Hematopoietic multipotent progenitor cell treated with erythropoietin and hydrocortisone succinate and interleukin-3 and kit ligand, for 17 days (in vitro differentiated cells): ENCODE measurements around the gene UBE3A.
"Not testable (repeated sequence)": the region's sequence is repeated elsewhere in the genome, so short reads cannot be mapped to it uniquely, and the experiment has no call there.

Source experiments
- DNase-seq: peaks from one replicate; pipeline ENCODE4 v3.0.0-alpha.2; 2015; ENCODE audit warnings: low spot score

The UBE3A gene

DNA sequence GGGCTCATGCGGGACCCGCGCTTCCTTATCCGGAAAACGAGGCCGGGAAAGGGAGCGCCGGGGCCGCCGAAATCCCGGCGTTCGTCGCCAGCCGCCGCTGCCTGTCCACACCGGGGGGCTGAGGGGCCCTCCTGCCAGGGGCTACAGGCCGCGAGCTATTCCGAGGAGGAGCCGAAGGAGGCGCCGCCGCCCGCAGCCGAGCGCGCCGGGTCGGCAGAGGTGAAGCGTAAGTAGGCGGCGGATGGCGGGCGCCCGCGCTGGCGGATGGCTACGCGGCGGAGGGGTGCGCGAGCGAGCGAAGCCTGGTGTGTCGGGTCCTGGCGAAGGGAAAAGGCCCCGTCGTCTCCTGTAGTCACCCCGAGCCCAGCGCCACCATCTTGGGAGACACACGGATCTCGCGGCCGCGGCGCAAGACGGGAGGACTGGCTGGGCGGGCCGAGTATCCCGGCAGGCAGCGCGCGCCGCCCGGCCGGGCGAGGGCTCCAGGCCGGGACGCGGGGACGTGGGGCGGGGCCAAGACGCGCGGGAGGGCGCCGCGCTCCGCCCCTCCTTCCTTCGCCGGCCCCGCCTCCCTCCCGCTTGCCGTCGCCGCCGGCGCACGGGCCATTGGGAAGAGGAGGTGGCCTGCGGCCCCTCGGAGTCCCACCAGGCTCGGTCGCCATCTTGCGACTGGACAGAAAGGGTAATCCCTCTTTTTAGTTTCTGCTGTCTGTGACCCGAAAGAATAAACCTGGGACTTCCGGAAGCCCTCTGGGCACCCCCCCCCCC lies at the start of gene UBE3A:
Gene UBE3A, minus strand, starts transcription at position 424 of the 768 bp plus-strand sequence. CDS start 29,917 bp downstream, outside the sequence.
- peak; percentile 87 for DNase-seq

DNA sequence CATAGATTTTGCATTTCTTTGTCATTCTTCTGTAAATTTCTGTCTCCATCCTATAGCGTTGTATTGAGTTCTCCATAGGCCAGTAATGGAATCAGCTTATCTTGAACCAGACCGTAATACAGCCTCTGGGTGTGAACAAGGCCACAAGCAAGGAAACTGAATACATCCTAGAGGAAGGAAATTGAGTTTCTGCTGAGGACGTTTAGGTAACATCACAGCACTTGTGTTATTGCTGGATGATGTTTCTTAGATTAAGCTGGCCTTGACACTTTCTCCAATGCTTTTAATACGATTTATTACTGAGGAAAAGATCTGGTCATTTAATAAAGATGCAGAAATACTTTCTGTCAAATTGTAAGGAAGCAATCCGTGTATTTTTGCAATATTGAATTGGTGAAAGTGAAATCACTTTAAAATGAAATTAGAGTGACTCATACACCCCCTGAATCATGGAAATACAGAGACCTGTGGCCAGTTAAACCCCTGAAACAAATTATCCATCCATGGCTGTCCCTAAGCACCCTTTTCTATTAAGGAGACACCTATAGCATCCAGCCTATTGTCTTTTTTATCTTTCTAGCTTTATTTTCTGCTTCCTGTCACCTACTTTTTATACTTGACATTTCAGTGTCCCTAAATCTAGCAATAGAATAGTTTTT lies 48.5 kb upstream of the UBE3A start:
- no peak for DNase-seq

DNA sequence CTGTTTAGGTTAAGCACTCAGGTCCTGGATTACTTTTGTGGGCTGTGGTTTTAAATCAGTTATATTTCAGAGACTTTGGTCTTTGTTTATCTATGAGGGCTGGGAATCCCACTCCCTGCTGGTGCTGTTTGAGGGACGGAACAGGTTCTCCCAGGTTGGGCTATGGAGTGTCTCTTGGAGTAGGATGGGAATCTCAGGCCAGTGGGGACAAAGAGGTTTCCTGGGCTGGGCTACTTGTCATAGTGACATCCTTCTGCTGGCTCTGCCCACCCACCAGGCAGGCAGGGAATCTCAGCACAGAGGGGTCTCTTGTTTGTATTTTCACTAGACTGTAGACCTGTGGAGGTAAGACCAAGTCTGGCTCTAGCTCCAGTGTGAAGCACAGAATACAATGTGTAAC lies 47.2 kb upstream of the UBE3A start:
- DNase-seq: no peak

DNA sequence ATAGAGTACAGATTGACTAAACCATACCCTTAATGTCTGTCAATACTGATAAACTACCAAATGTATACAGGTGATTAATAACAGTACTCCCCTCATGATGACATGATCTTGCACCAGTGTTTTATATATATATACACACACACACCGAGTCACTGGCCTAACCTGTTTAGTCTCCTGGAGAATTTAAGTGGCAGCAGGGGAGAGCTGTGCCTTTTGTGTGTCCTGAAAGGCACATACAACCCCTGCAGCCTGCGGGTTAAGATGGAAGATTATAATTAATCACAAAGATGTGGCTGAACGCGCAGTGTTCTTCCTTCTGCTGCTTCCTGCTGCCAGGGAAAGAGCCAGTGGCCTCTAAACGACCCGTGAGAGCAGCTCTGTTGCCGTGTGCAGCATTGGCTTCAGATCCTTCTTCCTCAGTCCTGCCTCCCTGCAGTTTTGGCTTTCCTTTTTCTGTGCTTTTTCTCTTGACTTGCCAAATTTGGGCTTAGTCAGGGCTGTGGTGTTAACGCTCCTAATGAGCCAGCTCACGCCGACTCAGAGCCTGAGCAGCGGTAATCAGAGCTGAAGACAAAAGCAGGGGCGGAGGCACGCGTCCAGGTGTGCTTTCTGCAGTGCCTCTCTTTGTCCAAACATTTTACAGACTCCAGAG lies 42.5 kb upstream of the UBE3A start:
- DNase-seq: no peak

DNA sequence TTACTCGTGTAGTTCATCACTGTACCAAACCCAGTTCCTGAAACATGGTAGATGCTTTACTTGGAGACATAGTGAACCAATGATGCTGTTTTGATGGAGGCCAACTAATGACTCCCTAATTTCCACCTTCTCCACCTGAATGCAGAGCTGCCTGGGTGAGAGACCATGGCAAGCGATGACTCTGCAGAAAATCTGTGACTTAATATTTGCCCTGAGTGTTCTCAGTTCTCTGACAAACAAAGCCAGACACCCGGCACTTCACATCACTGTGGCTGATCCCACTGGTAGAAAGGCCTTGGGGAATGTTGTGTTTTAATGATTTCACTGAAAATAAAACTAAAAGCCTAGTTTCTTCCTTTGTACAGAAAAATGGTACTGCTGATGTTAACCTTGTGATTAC lies 39.5 kb upstream of the UBE3A start:
- DNase-seq: no peak

DNA sequence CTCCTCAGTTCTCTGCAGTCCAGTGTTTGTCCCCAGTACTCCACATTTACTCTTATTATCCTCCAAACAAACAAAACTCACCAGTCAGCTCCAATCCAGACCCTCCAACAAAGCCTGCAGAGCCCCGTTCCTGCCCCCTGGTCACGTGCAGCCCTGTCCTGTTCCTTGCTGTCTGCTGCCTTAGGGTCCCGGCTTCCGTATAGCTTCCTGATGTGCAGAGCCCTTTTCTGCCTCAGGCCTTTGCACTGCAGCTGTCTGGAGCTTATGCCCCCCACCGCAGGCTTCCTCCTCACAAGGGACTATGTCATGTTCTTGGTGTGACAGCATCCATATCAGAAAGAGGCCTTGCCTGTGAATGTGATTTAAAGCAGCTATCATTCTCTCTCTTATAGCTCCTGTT lies 39.0 kb upstream of the UBE3A start:
- DNase-seq: no peak

DNA sequence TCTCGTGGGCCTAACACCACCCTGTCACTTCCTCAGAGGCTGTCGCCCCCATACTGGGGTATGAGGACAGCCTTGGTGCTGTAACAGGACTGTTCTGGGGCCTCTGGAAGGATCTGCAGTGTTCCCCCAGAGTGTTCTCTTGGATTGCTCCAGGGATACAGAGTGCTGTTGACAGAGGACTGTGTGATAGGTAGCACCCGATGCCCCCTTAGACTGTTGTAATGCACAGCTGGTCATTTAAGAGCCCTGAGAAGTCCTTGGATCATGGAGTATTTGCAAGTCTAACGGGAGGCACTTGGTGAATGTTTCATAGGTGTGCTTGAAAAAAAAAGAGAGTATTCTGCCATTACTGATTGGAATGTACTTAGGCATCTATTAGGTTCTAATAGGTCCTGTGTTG lies 35.4 kb upstream of the UBE3A start:
- no peak for DNase-seq

DNA sequence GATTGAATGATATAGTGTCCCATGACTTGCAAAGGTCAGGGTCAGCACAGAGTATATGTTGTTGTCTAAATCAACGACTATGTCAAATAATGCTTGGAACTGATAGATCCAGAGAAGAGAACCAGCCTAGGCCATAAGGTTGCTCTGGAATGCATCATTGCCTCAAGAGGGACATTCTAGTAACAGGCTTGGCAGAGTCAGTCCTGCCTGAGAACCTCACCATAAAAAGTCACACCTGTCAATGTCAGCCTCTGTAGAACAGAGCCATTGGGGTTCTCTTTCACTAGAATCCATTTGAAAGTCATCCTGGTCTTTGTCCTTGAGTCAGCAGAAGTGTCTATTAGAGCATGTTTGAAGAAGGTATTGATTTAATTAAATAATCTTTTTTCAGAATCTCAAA lies 31.4 kb upstream of the UBE3A start:
- no peak for DNase-seq

DNA sequence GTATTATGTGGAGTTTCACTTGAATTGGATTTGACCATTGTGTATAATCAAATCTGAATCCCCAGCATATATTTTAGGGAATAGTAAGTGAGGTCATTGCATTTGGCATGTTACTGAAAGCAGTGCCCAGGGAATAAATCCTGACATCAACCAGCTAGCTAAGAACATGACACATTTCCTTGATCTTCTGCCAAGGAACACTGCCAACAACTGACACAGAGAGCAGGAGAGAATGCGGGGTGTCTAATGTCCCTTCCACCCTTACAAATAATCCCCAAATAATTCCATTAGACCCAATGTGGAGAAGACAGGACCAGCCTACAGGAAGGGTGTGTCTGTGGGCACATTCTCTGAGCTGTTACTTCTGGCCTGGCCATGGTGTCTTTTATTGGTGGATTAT lies 30.6 kb upstream of the UBE3A start:
- DNase-seq: no peak

DNA sequence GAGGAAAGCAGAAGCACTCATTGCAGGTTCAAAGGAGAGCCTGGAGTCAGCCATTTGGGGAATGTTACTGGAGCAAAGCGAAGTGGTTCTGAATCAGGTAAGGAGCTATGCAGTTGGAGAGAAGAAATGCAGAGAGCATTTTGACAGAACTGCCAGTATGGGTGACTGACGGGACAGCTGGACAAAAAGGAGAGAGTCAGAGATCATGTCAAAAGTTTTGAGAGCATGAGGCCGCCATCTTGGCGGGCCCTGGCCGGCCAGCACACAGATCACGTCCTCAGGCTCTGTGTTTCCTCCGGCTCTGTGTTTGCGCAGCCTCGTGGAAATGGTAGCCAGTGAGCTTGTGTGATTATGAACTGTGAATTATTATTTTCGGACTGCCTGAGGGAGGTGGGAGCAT lies 29.8 kb upstream of the UBE3A start:
- DNase-seq: no peak

DNA sequence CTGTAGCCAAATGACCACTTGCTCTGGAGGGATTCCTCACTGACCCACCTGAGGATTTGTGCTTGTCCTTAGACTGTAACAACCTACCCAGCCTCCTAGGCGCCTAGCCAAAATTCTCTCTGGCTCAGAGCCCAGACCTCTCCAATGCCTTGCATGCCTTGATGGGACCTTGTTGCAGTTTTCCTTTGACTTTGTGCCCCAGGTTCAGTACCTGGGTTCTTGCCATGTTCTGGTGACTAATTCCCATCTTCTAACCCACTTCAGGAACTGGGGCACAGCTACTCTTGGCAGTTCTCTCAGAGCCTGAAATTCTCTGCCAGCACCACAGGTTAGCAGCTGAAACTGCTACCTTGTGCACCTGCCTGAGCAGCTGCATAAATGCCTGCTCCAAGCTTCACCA lies 27.0 kb upstream of the UBE3A start:
- DNase-seq: no peak

DNA sequence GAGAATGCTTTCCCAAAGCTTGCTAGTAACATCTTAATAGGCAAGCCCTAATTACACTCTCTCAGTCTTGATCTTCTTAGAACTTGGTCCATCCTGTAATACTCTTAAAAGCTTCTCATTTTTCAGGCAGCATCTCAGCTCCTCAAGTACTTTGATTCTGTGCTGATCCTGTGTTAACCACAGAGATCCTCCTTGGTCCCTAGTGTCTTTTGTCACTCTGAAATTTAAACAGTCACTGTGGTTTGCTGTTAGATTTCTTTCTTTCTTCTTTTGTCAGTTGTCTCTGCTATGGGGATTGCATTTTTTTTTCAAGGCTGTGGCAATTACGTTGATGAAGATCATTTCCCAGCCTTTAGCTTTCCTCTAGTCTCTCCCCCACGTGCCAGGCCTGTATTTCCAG lies 26.0 kb upstream of the UBE3A start:
- DNase-seq: no peak

DNA sequence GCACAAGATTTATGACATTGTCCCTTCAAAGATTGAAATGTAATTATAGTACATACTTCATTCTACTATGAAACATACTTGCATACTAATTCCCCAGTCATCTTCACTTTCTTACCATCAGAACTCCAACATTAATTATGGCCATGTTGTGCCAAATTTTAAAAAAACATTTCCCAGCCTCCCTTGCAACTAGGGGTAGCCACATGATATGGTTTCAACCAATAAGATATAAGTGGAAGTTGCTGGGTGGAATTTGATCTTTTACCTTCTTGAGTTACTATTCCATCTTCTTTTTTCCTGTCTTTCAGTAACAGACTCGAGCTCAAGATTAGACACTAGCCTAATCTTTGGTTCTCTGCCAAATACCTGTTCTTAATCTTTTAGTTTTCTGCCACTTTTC lies 25.6 kb upstream of the UBE3A start:
- DNase-seq: no peak

DNA sequence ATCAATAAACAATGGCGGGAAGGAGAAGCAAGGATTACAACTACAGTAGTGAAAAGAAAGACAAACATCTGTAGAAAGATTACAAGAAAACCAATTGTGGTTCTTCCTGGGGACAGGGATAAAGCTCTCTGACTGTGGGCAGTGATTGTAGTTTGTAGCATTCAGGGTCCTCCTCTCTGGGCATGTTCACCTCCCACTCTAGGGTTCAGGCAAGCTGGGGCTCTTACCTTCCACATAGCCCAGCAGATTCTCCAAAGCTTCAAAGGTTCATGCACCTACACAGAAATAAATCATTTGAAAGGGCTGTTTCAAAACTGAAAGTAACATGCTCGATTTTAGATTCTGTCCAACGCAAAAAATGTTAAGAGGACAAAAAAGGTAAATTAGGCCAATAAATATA lies 17.4 kb upstream of the UBE3A start:
- DNase-seq: no peak

DNA sequence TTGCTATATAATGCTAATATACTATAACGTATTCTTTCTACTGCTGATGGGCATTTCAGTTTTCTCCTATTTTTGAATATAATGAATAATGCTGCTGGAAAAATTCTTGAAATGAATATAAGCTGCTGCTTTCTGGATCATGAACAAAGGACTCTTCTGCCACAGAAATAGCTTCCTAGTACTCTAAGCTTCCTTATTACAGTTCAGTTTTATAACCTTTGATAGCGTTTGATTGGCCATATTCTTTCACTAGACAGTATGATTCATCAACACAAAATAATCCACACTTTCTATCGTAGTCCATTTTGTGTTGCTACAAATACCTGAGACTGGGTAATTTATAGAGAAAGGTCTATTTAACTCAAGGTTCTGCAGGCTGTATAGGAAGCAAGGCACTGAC lies 16.4 kb upstream of the UBE3A start:
- no peak for DNase-seq

DNA sequence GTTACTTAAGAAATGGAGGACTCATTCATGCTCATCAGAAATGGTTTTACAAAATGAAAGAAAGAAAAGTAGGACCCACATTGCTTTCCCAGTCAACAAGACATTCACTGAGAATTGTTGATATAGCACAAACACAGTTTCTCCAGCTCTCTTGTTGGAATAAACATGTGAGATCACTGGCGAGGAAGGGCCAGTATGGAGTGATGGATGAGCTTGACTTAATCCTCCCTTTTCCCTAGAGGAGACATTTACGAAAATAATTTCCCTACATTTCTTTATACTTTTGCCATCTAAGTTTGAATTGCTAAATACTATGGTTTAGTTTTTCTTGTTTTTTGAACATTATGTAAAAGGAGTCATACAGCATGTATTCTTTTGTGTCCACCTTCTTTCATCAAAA lies 15.9 kb upstream of the UBE3A start:
- DNase-seq: no peak

DNA sequence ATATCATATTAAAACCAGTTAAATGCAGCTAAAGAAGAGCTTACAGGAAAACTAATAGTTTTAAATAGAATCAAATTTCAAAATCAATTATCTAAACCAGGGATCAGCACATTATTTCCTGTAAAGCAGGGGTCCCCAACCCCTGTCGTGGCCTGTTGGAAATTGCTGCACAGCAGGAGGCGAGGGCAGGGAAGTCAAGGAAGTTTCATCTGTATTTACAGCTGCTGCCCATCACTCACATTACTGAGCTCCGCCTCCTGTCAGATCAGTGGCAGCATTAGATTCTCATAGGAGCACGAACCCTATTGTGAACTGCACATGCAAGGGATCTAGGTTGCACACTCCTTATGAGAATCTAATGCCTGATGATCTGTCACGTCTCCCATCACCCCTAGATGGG lies 14.4 kb upstream of the UBE3A start:
- DNase-seq: not testable (repeated sequence)

DNA sequence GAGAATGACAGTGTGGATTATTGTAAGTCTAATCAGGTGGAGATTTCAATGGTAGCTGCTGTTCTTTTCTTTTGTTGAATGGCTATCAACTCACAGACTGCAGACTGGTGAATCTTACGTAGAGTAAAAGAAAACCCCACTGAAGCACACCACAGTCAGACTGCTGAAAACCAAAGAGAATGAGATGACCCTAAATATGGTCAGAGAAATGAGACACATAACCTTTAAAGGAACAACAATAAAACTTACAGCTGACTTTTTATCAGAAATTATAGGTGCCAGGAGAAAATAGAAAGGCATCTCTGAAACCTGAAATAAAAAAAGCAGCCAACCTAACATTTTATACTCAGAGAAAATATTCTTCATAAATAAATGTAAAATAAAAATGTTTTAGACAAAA lies 12.7 kb upstream of the UBE3A start:
- no peak for DNase-seq

DNA sequence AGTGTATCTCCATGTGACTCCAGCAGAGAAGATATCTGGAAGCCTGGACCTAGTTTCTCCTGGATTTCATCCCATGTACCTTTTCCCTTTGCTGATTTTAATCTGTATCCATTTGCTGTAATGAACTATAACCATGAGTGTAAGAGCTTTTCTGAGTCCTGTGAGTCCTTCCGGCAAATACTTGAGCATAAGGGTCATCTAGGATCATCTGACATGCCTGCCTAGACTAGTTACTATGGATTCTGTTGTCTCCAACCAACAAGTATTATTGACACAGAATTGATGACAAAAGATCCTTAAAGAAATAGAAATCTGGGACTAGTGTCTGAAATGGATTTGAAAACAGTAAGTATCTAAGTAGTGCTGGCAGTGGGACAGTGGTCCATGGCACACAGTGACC lies 11.3 kb upstream of the UBE3A start:
- no peak for DNase-seq

DNA sequence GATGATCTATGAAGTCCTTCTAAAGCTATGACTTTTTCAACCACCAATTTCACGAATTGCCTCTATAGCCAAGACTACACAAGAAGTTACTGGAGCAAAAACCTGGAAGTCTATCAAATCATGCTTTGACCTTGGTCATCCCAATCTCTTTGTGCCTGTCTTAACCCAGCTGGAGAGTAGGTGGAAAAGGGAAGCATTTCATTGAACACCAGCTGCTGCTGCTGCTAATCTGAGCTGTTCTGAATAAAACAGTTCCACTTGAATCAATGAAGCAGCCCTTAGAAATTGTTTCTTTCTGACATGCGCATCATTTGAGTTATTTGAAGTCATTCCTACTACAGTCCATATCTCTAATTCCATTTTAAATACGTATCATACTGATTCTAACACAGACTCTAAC lies 7.3 kb upstream of the UBE3A start:
- DNase-seq: no peak

DNA sequence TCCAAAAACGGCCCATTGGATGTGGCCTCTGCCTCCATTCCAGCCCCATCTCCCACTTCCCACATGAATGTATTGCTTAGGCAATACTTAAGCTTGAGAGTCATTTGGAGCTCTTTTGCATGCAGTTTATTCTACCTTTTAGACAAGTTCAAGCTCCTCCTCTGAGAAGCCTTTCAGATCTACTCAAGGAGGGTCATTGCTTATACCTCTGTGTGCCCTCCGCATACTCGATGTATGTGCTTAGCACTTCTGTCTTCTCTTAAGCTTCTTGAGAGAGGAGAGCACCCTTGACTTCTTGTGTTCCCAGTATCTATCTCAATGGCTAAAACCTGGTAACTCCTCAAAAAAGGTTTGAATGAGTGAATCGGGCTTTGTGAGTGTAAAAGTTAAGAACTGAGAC lies 6.6 kb upstream of the UBE3A start:
- DNase-seq: no peak

DNA sequence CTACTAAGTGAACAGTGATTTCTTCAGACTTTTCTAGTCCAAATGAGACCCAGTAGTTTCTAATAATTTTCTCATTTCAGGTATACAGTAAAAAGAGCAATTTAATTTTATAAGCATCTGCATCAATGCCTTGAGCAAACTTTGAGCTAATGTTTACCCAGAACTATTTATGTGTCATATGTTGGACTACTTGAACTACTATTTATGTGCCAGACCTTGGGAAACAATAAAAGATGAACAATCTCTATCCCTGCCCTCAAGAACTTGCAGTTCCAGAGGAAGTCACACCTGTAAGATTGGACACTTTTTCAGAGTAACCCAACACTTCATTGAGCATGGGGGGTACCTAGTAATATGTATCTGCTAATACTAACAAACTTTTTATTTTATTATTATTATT lies 2.3 kb upstream of the UBE3A start:
- no peak for DNase-seq

DNA sequence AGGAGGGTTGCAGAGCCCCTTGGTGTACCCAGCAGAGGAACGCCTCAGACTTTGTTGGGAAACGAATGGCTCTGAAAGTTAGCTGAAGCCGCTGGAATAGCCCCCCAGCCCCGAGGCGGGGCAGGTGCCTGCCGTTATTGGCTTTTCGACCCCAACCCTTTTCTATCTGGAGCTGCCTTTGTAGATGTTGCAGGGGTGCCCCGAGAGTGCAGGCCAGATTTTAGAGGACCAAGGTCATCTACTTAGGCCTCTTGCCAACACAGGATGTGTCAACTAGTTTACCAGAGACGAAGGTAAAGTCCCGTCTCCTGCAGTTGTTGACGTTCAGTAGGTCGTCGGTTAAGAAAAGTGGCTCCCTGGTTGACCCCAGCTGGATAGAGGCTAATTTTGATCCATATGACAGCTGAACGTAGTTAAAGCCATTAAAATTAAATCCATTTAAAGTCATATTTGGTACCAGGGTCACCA lies 579 bp upstream of the UBE3A start:
- DNase-seq: peak; percentile 52
